HG03064 (cell line): ENCODE data around the gene ABCD3.
"Not testable (repeated sequence)": the region's sequence is repeated elsewhere in the genome, so short reads cannot be mapped to it uniquely, and the experiment has no call there.

ENCODE experiments used
- ATAC-seq: cut with Tn5 transposase; IDR thresholded peaks from one replicate; pipeline ENCODE4 v1.9.1; 2021; ENCODE audit warnings: low read depth; ENCODE audit not compliant: unreplicated experiment

The ABCD3 gene

GRCh38 chr1:94417978-94418663 is at the start of gene ABCD3:
TSS of gene ABCD3 (plus strand) at chr1:94418389. CDS start at chr1:94418479, 90 bp downstream.
- ATAC-seq = peak; percentile 95

- not testable (repeated sequence) for ATAC-seq
Observed at GRCh38 chr1:94372771-94373170, 45.4 kb upstream of the ABCD3 start.

- ATAC-seq = not testable (repeated sequence)
Observed at GRCh38 chr1:94373311-94373710, 44.9 kb upstream of the ABCD3 start.

- not testable (repeated sequence) for ATAC-seq
Observed at GRCh38 chr1:94375666-94376065, 42.5 kb upstream of the ABCD3 start.

- ATAC-seq = not testable (repeated sequence)
Observed at GRCh38 chr1:94378493-94378892, 39.7 kb upstream of the ABCD3 start.

GRCh38 chr1:94379615-94380014 is 38.6 kb upstream of the ABCD3 start:
- ATAC-seq = no peak

- no peak for ATAC-seq
Observed at GRCh38 chr1:94382201-94382600, 36.0 kb upstream of the ABCD3 start.

- ATAC-seq = no peak
Observed at GRCh38 chr1:94383966-94384408, 34.2 kb upstream of the ABCD3 start.

- no peak for ATAC-seq
Observed at GRCh38 chr1:94384485-94385265, 33.5 kb upstream of the ABCD3 start.

- no peak for ATAC-seq
Observed at GRCh38 chr1:94385308-94385929, 32.8 kb upstream of the ABCD3 start.

GRCh38 chr1:94389298-94389697 is 28.9 kb upstream of the ABCD3 start:
- no peak for ATAC-seq

GRCh38 chr1:94394247-94394646 is 23.9 kb upstream of the ABCD3 start:
- ATAC-seq = no peak

GRCh38 chr1:94395231-94395630 is 23.0 kb upstream of the ABCD3 start:
- no peak for ATAC-seq

- ATAC-seq = no peak
Observed at GRCh38 chr1:94395748-94396309, 22.4 kb upstream of the ABCD3 start.

- no peak for ATAC-seq
Observed at GRCh38 chr1:94396356-94397010, 21.7 kb upstream of the ABCD3 start.

GRCh38 chr1:94398356-94398755 is 19.8 kb upstream of the ABCD3 start:
- no peak for ATAC-seq

GRCh38 chr1:94399453-94399852 is 18.7 kb upstream of the ABCD3 start:
- ATAC-seq = no peak

GRCh38 chr1:94401206-94401605 is 17.0 kb upstream of the ABCD3 start:
- no peak for ATAC-seq

- no peak for ATAC-seq
Observed at GRCh38 chr1:94406446-94406845, 11.7 kb upstream of the ABCD3 start.

- no peak for ATAC-seq
Observed at GRCh38 chr1:94408104-94408830, 9.9 kb upstream of the ABCD3 start.
